Choroid plexus epithelial cell (primary cell): ENCODE data around the gene ITGA6.
A peak's percentile ranks its signal among the peaks of the same experiment; 100 is the strongest.

Experiments
- DNase-seq: peaks from one replicate; pipeline ENCODE4 v3.0.0-alpha.2; 2010; ENCODE audit warnings: low read depth
- H3K4me3 ChIP-seq: 2 replicates; pipeline ENCODE4 v1.5.1; 2011; ENCODE audit warnings: low read depth, mild to moderate bottlenecking, control low read depth, low read length, moderate library complexity
- CTCF ChIP-seq: conservative IDR thresholded peaks from 2 replicates; pipeline ENCODE4 v1.5.1; 2011; ENCODE audit warnings: low read depth, mild to moderate bottlenecking, control low read depth, inconsistent platforms, low read length, moderate library complexity

ITGA6 gene

GRCh38 chr2:172456002-172456401 is 28.6 kb downstream of the ITGA6 start:
- TF ChIP-seq CTCF, result no peak
- no peak for DNase-seq
- no peak overlapping the region for H3K4me3 ChIP-seq

DNA sequence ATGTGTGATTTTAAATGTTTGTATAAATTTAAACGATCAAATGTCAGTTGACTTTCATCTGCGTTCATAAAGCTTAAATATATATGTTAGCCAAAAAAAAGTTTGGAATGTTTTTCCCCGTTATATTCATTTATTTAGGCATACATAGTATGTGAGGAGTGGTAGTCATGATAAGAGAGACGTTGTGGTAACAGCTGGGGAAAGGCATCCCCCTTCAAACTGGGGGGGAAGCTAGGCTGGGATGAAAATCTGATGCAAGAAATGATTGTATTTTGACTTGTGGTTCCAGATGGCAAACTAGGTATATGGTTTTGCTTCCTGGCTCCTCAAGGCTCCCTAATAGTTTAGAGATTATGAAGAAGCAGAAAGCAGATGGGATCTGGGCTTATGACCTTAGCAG is 30.1 kb downstream of the ITGA6 start:
- TF ChIP-seq CTCF, result no peak
- DNase-seq, result no peak

DNA sequence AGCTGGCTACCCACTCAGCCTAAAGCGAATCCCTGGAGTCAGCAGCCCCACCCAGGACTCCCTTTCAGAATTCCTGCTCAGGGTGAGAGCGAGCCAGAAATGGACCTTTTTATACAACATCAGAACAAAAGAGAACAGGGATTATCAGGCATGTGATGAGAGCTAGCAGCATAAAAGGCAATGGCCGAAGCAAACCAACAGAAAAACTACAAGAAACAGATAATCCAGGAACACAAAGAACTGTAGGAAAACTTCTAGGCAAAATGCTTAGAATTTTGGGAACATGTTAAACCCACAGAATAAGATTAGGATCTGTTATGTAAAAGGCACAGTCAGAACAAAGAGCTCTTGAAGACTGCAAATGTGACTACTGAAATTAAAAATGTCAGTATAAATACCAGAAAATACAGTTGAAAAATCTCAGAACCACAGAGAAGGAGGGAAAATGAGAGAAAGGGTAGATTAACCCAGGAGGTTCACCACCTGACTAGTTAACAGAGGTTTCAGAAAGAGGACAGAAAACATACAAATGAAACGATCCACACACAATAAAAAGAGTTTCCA is 31.3 kb downstream of the ITGA6 start:
- H3K4me3 ChIP-seq, result no peak overlapping the region
- TF ChIP-seq CTCF, result no peak

More for the DNA sequence above, 30.1 kb downstream of the ITGA6 start:
- no peak overlapping the region for H3K4me3 ChIP-seq

GRCh38 chr2:172460780-172461201 is 33.4 kb downstream of the ITGA6 start:
- H3K4me3 ChIP-seq, result no peak overlapping the region
- no peak for TF ChIP-seq CTCF
- no peak for DNase-seq

More for the DNA sequence above, 31.3 kb downstream of the ITGA6 start:
- no peak for DNase-seq

DNA sequence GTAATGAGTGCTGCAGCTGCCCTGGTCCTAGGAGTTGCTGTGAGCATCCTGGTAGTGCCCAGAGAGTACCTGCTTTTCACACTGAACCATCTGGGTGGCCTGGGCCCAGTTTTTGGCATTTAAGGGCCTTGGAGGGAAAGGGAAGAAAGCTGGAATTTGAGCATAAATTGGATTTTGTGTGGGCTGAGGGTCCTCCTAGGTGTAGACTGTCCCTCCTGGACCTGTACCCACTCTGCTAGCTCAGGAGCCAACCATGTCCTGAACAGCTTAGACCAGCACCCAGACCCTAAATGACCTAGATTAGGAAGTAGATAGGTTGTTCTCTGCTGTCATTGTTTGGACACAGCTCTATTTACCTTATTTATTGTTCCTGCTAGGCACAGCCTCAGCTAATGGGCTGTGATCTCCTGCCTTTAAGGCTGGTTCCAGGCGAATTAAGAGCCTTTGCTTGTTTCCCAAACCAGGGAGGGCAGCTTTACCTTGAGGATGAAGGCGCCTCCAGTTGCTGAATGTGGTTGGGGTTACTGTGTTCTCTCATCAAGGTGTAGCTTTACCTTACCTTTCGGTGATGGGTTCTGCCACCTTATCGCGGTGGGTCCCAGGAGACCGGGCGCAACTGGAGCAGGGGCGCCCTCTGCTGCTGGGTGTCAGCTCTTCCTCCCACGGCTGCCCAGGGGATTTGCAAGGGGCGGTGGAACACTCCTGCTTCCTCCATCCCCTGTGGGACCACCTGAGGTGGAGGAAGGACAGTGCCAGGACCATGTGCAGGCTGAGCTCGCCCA is 34.4 kb downstream of the ITGA6 start:
- peak; percentile 97 for TF ChIP-seq CTCF
- H3K4me3 ChIP-seq, result no peak overlapping the region
- peak; percentile 58 for DNase-seq

GRCh38 chr2:172462373-172462848 is 35.0 kb downstream of the ITGA6 start:
- DNase-seq, result no peak
- TF ChIP-seq CTCF, result no peak
- no peak overlapping the region for H3K4me3 ChIP-seq
